Esophagus (tissue), 2 donors: ENCODE measurements around the gene FOXF1. TPM values are rescaled to one million over a fixed set of nuclear protein-coding genes. Genes with fewer than 3 reads are reported as not detected.
A peak's percentile ranks its signal among the peaks of the same experiment; 100 is the strongest.

Experiments used
- H3K27ac ChIP-seq, 2 donors: one replicate each; pipeline ENCODE4 v1.5.1; 2013; ENCODE audit warnings: low read depth in 2 of 2, mild to moderate bottlenecking in 2 of 2, inconsistent platforms in 1 of 2, low read length in 1 of 2, moderate library complexity in 1 of 2
- H3K27me3 ChIP-seq, 2 donors: one replicate each; pipeline ENCODE4 v1.6.1; 2013; ENCODE audit warnings: low read length in 2 of 2, control low read depth in 1 of 2, mild to moderate bottlenecking in 1 of 2; ENCODE audit not compliant: insufficient read depth in 2 of 2, control insufficient read depth in 1 of 2
- H3K36me3 ChIP-seq, 2 donors: one replicate each; pipeline ENCODE4 v1.6.1; 2013; ENCODE audit warnings: low read length in 1 of 2; ENCODE audit not compliant: control insufficient read depth in 2 of 2, insufficient read depth in 2 of 2
- H3K4me1 ChIP-seq, 2 donors: one replicate each; pipeline ENCODE4 v1.6.1; 2013; ENCODE audit warnings: low read length in 1 of 2; ENCODE audit not compliant: control insufficient read depth in 2 of 2, insufficient read depth in 2 of 2
- H3K4me3 ChIP-seq, 2 donors: one replicate each; pipeline ENCODE4 v1.5.1; 2013; ENCODE audit warnings: low read length in 2 of 2, mild to moderate bottlenecking in 2 of 2, low read depth in 1 of 2, moderate library complexity in 1 of 2
- H3K9me3 ChIP-seq, 2 donors: one replicate each; pipeline ENCODE4 v1.6.1; 2013; ENCODE audit warnings: mild to moderate bottlenecking in 2 of 2, low read depth in 1 of 2, low read length in 1 of 2, moderate library complexity in 1 of 2; ENCODE audit not compliant: control insufficient read depth in 2 of 2, insufficient read depth in 1 of 2
- WGBS, 2 donors: extraction: QIAGEN DNeasy Blood & Tissue Kit; methylation state at CpG; one replicate each; pipeline ENCODE4 v1.1.7; 2013; 5-methylcytosine and 5-hydroxymethylcytosine counted together
- polyA plus RNA-seq, 2 donors: library from polyadenylated mRNA; stranded (reverse); fragments of 200-250 nt; gene quantifications; one replicate each; pipeline ENCODE4 v1.2.3, GENCODE V29; 2013
- donor health status: healthy with polysubstance abuse.
- donor health status: Bipolar disorder and iron deficiency.

The FOXF1 gene
- polyA plus RNA-seq, 2 donors: 2.1 to 4.6 TPM

- H3K4me1 ChIP-seq: peaks cover 9 to 13% of the 10 kb centered on the region in 2 donors
- peak overlapping the region in 1 of 2 donors; percentile 64 for H3K4me3 ChIP-seq
- H3K27me3 ChIP-seq: peaks cover 5 to 7% of the 10 kb centered on the region in 2 donors
- H3K9me3 ChIP-seq: peaks cover 0 to 2% of the 10 kb centered on the region in 2 donors
- H3K36me3 ChIP-seq: no peaks in the 10 kb centered on the region
- peak overlapping the region; percentile 75 to 85 for H3K27ac ChIP-seq
- 23 to 27% methylated on average over 18 of the region's 18 CpGs for WGBS, 2 donors
These were observed 4.4 kb downstream of the FOXF1 start for GRCh38 chr16:86514481-86515376.

- 17 to 23% methylated on average over 29 of the region's 29 CpGs for WGBS, 2 donors
- peaks cover 5 to 7% of the 10 kb centered on the region in 2 donors for H3K27me3 ChIP-seq
- H3K4me1 ChIP-seq: peaks cover 7 to 12% of the 10 kb centered on the region in 2 donors
- peak overlapping the region; percentile 35 to 36 for H3K4me3 ChIP-seq
- H3K9me3 ChIP-seq: peaks cover 0 to 2% of the 10 kb centered on the region in 2 donors
- H3K36me3 ChIP-seq: no peaks in the 10 kb centered on the region
- H3K27ac ChIP-seq: peak overlapping the region; percentile 75 to 85
These were observed 5.1 kb downstream of the FOXF1 start for GRCh38 chr16:86515413-86515776.

GRCh38 chr16:86515777-86516622 lies 5.7 kb downstream of the FOXF1 start:
- Histone ChIP-seq H3K9me3 (peaks cover 0 to 2% of the 10 kb centered on the region in 2 donors), H3K27me3 (peaks cover 5 to 7% of the 10 kb centered on the region in 2 donors), H3K36me3 (no peaks in the 10 kb centered on the region), H3K4me3 (peak overlapping the region; percentile 35 to 36), H3K4me1 (peaks cover 7 to 10% of the 10 kb centered on the region in 2 donors), H3K27ac (peak overlapping the region; percentile 76 to 85)
- WGBS, 2 donors: 16% methylated on average over 61 to 64 of the region's 64 CpGs

GRCh38 chr16:86516623-86517003 lies 6.3 kb downstream of the FOXF1 start:
- Histone ChIP-seq H3K27me3 (peaks cover 5 to 7% of the 10 kb centered on the region in 2 donors), H3K27ac (peak overlapping the region; percentile 76 to 85), H3K4me1 (peaks cover 6 to 7% of the 10 kb centered on the region in 2 donors), H3K4me3 (peak overlapping the region in 1 of 2 donors; percentile 35), H3K9me3 (peaks cover 0 to 2% of the 10 kb centered on the region in 2 donors), H3K36me3 (no peaks in the 10 kb centered on the region)
- WGBS, 2 donors: 14 to 16% methylated on average over 28 to 29 of the region's 29 CpGs

GRCh38 chr16:86517033-86517432 lies 6.7 kb downstream of the FOXF1 start:
- Histone ChIP-seq H3K9me3 (peaks cover 0 to 2% of the 10 kb centered on the region in 2 donors), H3K4me1 (peaks cover 6 to 7% of the 10 kb centered on the region in 2 donors), H3K27ac (peak overlapping the region; percentile 76 to 85), H3K4me3 (peak overlapping the region in 1 of 2 donors; percentile 35), H3K27me3 (peaks cover 5 to 7% of the 10 kb centered on the region in 2 donors), H3K36me3 (no peaks in the 10 kb centered on the region)
- 33 to 43% methylated on average over 9 of the region's 9 CpGs for WGBS, 2 donors

- H3K27me3 ChIP-seq: peaks cover 5 to 6% of the 10 kb centered on the region in 2 donors
These were observed 7.4 kb downstream of the FOXF1 start for GRCh38 chr16:86517652-86518258.

GRCh38 chr16:86519007-86519648 lies 8.8 kb downstream of the FOXF1 start:
- peaks cover 5 to 6% of the 10 kb centered on the region in 2 donors for H3K4me1 ChIP-seq
- no peaks in the 10 kb centered on the region for H3K9me3 ChIP-seq
- H3K27me3 ChIP-seq: peaks cover 0 to 3% of the 10 kb centered on the region in 2 donors
- H3K27ac ChIP-seq: peak overlapping the region in 1 of 2 donors; percentile 20
- no peaks in the 10 kb centered on the region for H3K36me3 ChIP-seq
- 78 to 84% methylated on average over 16 of the region's 16 CpGs for WGBS, 2 donors
- no peak overlapping the region for H3K4me3 ChIP-seq

More at GRCh38 chr16:86517652-86518258, 7.4 kb downstream of the FOXF1 start:
- peaks cover 0 to under 1% of the 10 kb centered on the region in 2 donors for H3K9me3 ChIP-seq
- WGBS, 2 donors: 16 to 17% methylated on average over 17 of the region's 17 CpGs
- no peak overlapping the region for H3K4me3 ChIP-seq
- peak overlapping the region; percentile 76 to 85 for H3K27ac ChIP-seq
- peaks cover 5 to 6% of the 10 kb centered on the region in 2 donors for H3K4me1 ChIP-seq
- H3K36me3 ChIP-seq: no peaks in the 10 kb centered on the region

- WGBS, 2 donors: 15 to 17% methylated on average over 31 of the region's 31 CpGs
- H3K27ac ChIP-seq: peak overlapping the region in 1 of 2 donors; percentile 10
These were observed 9.5 kb downstream of the FOXF1 start for GRCh38 chr16:86519649-86520316.

More at GRCh38 chr16:86519649-86520316, 9.5 kb downstream of the FOXF1 start:
- Histone ChIP-seq H3K4me3 (no peak overlapping the region), H3K9me3 (no peaks in the 10 kb centered on the region), H3K36me3 (no peaks in the 10 kb centered on the region), H3K27me3 (peaks cover 0 to 3% of the 10 kb centered on the region in 2 donors), H3K4me1 (peaks cover 5 to 6% of the 10 kb centered on the region in 2 donors)
